ENCODE data around the gene GTPBP2. TPM values are rescaled to one million over a fixed set of nuclear protein-coding genes. Genes with fewer than 3 reads are reported as not detected.

Gene GTPBP2
- total and polyA plus RNA-seq, 2 donors (not counting 1 experiment from before 2014, with no cell fraction given) = 80.8 to 103 TPM

DNA sequence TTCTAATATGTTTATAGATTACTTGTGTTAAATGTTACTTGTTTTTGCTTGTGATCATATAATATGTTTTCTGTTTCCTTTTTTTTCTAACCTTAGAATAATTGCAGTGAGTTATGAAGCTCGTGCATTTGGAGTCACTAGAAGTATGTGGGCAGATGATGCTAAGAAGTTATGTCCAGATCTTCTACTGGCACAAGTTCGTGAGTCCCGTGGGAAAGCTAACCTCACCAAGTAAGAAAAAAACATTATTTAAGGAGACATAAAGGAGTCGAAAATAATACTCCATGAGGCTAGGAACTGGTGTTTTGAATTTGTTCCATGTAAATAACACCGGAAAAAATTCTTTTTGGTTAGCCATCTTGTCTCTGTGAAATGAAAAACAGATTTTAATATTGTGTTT, 46.2 kb downstream of the GTPBP2 start:
- DNase-seq = no peak
- no peaks in the 10 kb centered on the region for H3K9me3 Mint-ChIP-seq (ENCODE audit: insufficient read depth)
- no peaks in the 10 kb centered on the region for H3K9me3 ChIP-seq (ENCODE audit: control extremely low read depth in 1 of 3, control insufficient read depth in 2 of 3, insufficient read depth in 1 of 3, low read length in 2 of 3)
- POLR2A ChIA-PET = no interaction called here
- peaks cover 20 to 58% of the 10 kb centered on the region in 2 experiments for H3K36me3 ChIP-seq (replicated peaks in 1 of 2; ENCODE audit: control extremely low read depth in 1 of 2, control insufficient read depth in 1 of 2, extremely low read depth in 1 of 2, insufficient read depth in 2 of 2, low read length in 1 of 2)
- H3K27me3 ChIP-seq (replicated peaks in 1 of 4; ENCODE audit: control extremely low read depth in 1 of 4, control insufficient read depth in 3 of 4, insufficient read depth in 4 of 4, low read length in 3 of 4) = no peaks in the 10 kb centered on the region
- no CpG with 5 or more reads among the region's 5 CpGs for WGBS (ENCODE audit: insufficient coverage)
- H4K20me1 ChIP-seq (ENCODE audit: control insufficient read depth, insufficient read depth, low read length, poor library complexity, severe bottlenecking) = peaks cover 13% of the 10 kb centered on the region
- H3K4me1 Mint-ChIP-seq = peaks cover 15% of the 10 kb centered on the region
- intact Hi-C loops (cut with micrococcal nuclease) = no loop called here
- no peak overlapping the region for H2AFZ ChIP-seq (ENCODE audit: insufficient read depth, low read depth, low read length, poor library complexity, severe bottlenecking)
- TF ChIP-seq EZH2 (IDR thresholded peaks at IDR 0.05; ENCODE audit: borderline replicate concordance, insufficient read depth, low read depth, low read length, poor library complexity, severe bottlenecking) (no peak), CTCF (IDR thresholded peaks at IDR 0.05) (no peak)
- no peak overlapping the region for H3K4me2 ChIP-seq (replicated peaks; ENCODE audit: low read depth, low read length, poor library complexity, severe bottlenecking)
- H3K27me3 Mint-ChIP-seq = no peaks in the 10 kb centered on the region
- H3K79me2 ChIP-seq (ENCODE audit: control insufficient read depth, insufficient read depth, low read length) = peaks cover 52% of the 10 kb centered on the region
- no peak overlapping the region for H3K9ac ChIP-seq (ENCODE audit: low read length)
- no peak for ATAC-seq (ENCODE audit: low read depth)
- CTCF ChIA-PET = interaction anchor here (0.8 kb wide), 1 partner anchor 496 kb away, joined by 3 read pairs; no protein-coding TSS in a partner anchor
- no peak overlapping the region for H3K4me3 Mint-ChIP-seq
- no peak overlapping the region for H3K27ac Mint-ChIP-seq
- H3K27ac ChIP-seq (ENCODE audit: low read length in 2 of 2) = no peak overlapping the region
- peaks cover 14 to 17% of the 10 kb centered on the region in 2 donors for H3K4me1 ChIP-seq (ENCODE audit: control insufficient read depth in 2 of 2, insufficient read depth in 2 of 2, low read length in 2 of 2)
- no peak overlapping the region for H3K4me3 ChIP-seq (ENCODE audit: control extremely low read depth in 1 of 5, extremely low read depth in 1 of 5, insufficient read depth in 1 of 5, low read depth in 2 of 5, low read length in 4 of 5)

- Mint-ChIP-seq H3K27me3 (no peaks in the 10 kb centered on the region), H3K27ac (peak overlapping the region; percentile 64), H3K4me3 (peak overlapping the region; percentile 45), H3K9me3 (ENCODE audit: insufficient read depth) (no peaks in the 10 kb centered on the region), H3K4me1 (peaks cover 37% of the 10 kb centered on the region)
- Histone ChIP-seq H3K4me1 (ENCODE audit: control insufficient read depth in 2 of 2, insufficient read depth in 2 of 2, low read length in 2 of 2) (peaks cover 28 to 40% of the 10 kb centered on the region in 2 donors), H3K4me2 (replicated peaks; ENCODE audit: low read depth, low read length, poor library complexity, severe bottlenecking) (no peak overlapping the region), H3K4me3 (ENCODE audit: control extremely low read depth in 1 of 5, extremely low read depth in 1 of 5, insufficient read depth in 1 of 5, low read depth in 2 of 5, low read length in 4 of 5) (no peak overlapping the region), H3K36me3 (replicated peaks in 1 of 2; ENCODE audit: control extremely low read depth in 1 of 2, control insufficient read depth in 1 of 2, extremely low read depth in 1 of 2, insufficient read depth in 2 of 2, low read length in 1 of 2) (peaks cover 6 to 26% of the 10 kb centered on the region in 2 experiments), H4K20me1 (ENCODE audit: control insufficient read depth, insufficient read depth, low read length, poor library complexity, severe bottlenecking) (peaks cover 13% of the 10 kb centered on the region), H3K27me3 (replicated peaks in 1 of 4; ENCODE audit: control extremely low read depth in 1 of 4, control insufficient read depth in 3 of 4, insufficient read depth in 4 of 4, low read length in 3 of 4) (no peaks in the 10 kb centered on the region), H2AFZ (ENCODE audit: insufficient read depth, low read depth, low read length, poor library complexity, severe bottlenecking) (no peak overlapping the region), H3K27ac (ENCODE audit: low read length in 2 of 2) (peak overlapping the region in 1 of 2 donors; percentile 80), H3K9ac (ENCODE audit: low read length) (no peak overlapping the region), H3K9me3 (ENCODE audit: control extremely low read depth in 1 of 3, control insufficient read depth in 2 of 3, insufficient read depth in 1 of 3, low read length in 2 of 3) (no peaks in the 10 kb centered on the region), H3K79me2 (ENCODE audit: control insufficient read depth, insufficient read depth, low read length) (peaks cover 68% of the 10 kb centered on the region)
- ChIA-PET POLR2A (no interaction called here), CTCF (interaction anchor here (0.9 kb wide), 1 partner anchor 11 kb away, joined by 3 read pairs; no protein-coding TSS in a partner anchor)
- TF ChIP-seq CTCF (IDR thresholded peaks at IDR 0.05) = no peak
- no peak for TF ChIP-seq EZH2 (IDR thresholded peaks at IDR 0.05; ENCODE audit: borderline replicate concordance, insufficient read depth, low read depth, low read length, poor library complexity, severe bottlenecking)
- WGBS (ENCODE audit: insufficient coverage) = no CpG with 5 or more reads among the region's 2 CpGs
- ATAC-seq (ENCODE audit: low read depth) (no peak), DNase-seq (no peak)
- intact Hi-C loops (cut with micrococcal nuclease) = loop anchor here (5.0 kb wide), 2 partner anchors 212 to 548 kb away; partner anchors contain the start of genes MRPL14, TMEM63B and ZNF318
Observed at GRCh38 chr6:43579171-43579570, 49.9 kb downstream of the GTPBP2 start.
